Daoy (cell line): ENCODE results near the gene ZDHHC9. TPM values are rescaled to one million over a fixed set of nuclear protein-coding genes. Genes with fewer than 3 reads are reported as not detected.

Experiments used
- DNase-seq: peaks from one replicate; pipeline ENCODE4 v3.0.0-alpha.2; 2015; ENCODE audit warnings: low read depth
- total RNA-seq: library from RNA; depleted of rRNA; stranded (reverse); fragments of >200 nt; shearing (Covaris generic); gene quantifications from 2 replicates; pipeline ENCODE4 v1.2.3, GENCODE V29; 2014; rRNA removed

ZDHHC9 gene
- total RNA-seq, 1 experiment from 2014 or later: 14.5 TPM

GRCh38 chrX:129763666-129764065, 80.0 kb downstream of the ZDHHC9 start:
- no peak for DNase-seq

GRCh38 chrX:129762448-129762847, 81.2 kb downstream of the ZDHHC9 start:
- no peak for DNase-seq

DNA sequence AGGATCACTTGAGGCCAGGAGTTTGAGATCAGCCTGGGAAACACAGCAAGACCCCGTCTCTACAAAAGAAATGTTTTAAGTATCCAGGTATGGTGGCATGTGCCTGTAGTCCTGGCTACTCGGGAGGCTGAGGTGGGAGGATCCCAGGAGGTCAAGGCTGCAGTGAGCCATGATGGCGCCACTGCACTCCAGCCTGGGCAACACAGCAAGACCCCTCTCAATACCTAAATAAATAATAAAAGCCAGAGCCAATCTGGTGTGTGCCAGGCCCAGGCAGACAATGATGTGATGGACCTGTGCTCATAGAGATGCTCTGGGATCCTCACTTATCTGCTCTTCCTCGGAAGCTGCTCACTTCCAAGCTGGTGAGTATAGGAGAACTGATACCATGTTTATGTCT, 82.1 kb downstream of the ZDHHC9 start:
- no peak for DNase-seq

GRCh38 chrX:129760981-129761380, 82.7 kb downstream of the ZDHHC9 start:
- no peak for DNase-seq

DNA sequence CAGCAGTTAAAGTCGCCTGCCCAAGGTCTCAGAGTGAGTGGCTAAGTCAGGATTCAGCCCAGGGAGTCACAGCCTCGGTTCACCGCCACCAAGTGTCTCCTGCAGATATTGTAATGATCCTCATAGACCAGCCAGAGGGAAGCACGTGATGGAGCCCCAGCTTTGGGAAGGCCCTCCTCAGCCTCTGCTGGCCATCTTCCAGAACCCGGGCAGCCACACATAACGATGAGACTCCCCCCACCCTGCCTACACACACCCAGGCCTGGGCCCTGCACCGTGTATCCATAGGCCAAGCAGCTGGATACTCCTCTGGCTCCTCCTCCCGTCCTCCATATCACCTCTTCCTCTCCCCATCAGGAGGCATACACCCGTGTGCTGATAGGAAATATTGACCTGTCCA, 83.5 kb downstream of the ZDHHC9 start:
- no peak for DNase-seq

- peak; percentile 68 for DNase-seq
Measured at GRCh38 chrX:129759576-129760061, 84.1 kb downstream of the ZDHHC9 start.

DNA sequence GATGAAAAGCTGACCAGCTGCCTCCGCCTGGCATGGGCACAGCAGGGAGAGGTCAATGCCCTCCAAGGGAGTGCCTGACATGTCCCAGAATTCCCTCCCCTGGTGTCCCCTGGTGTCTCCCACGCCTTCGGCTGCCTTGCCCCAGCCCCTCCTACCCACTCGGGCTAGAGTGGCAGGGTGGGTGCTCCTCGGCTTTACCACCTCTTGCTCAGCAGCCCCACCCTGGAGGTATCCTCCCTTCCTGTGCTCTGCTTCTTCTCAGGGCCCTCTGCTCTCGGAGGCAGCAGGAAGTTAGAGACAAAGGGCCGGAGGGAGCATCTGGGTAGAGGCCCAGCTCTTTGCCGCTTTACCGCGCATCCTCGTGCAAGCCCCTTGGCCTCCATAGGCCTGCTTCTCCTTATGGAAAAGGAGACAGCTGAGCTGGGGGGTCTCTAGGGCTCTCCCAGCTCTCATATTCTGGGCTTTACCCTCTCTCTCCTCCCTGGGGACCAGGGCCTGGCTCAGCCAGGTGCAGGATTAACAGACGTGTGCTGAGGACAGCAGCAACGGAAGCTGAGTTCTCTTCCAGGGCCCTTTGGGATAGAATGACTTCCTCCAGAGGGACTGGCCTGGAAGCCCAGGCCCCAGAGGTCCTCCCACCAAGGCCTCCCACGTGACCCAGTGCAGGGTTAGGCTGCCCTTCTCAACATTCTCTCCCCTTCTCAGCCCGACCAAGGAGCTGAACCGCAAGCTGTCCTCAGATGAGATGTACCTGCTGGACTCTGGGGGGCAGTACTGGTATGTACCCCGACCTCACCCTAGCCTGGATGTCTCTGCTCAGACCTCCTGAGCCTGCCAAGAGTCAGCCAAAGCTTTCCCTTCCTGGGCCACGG, 87.7 kb downstream of the ZDHHC9 start:
- DNase-seq: no peak

DNA sequence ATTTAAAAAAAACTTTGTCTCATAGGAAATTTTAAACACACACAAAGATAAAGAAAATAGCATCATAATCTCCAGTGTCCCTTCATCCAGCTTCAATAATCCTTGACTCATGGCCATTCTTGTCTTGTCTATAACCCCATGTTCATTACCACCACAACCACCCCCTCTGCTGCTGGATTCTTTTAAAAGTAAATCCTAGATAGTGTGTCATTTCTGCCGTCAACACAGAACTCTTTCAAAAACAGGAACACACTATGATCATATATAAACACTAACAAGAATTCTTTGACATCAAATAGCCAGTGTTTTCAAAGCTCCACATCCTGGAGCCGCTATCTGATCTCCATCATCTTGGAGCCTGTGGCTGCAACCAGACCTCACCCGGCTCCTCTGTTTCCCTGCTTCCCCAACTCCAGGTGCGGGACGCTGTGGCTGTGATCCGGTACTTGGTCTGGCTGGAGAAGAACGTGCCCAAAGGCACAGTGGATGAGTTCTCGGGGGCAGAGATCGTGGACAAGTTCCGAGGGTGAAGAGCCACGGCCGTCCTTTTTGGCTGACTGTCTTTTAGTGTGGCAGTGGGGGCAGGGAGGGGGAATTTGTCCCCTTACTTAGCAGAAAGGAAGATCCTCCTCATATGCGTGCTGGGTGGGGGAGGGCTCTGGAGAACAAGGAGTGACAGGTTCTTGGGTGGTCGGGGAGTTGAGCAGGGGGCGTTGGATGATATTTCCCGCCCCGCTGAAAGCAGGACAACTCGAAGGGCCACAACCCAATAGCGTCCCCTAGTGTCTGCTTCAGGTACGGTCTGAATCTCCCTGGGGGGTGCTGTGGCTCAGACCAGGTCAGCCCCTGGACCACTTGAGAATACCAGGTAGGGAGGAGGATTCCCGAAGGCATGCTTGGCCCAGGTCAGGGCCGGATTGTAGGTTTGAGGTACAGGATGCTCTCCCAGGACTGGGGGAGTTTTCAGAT, 89.3 kb downstream of the ZDHHC9 start:
- DNase-seq: no peak

Other genes with a start within 250 kb of the ZDHHC9 start
- gene APLN, start 188.9 kb downstream of the ZDHHC9 start, total RNA-seq: 0.34 and 1.1 TPM in 2 replicates
- not detected in 2 replicates for gene XPNPEP2, start 104.9 kb downstream of the ZDHHC9 start, total RNA-seq
- gene SASH3, start 63.9 kb downstream of the ZDHHC9 start, total RNA-seq: not detected in 2 replicates
- gene UTP14A, start 62.3 kb upstream of the ZDHHC9 start, total RNA-seq: 54.2 and 70.2 TPM in 2 replicates
- gene BCORL1, start 138.7 kb upstream of the ZDHHC9 start, total RNA-seq: 0.54 and 0.63 TPM in 2 replicates